Stomach (tissue), 9 donors: ENCODE data around the gene TRHDE. TPM values are rescaled to one million over a fixed set of nuclear protein-coding genes. Genes with fewer than 3 reads are reported as not detected.

Experiments
- DNase-seq, 2 donors: peaks; one replicate each; pipeline versions ENCODE4 v3.0.0 to v3.0.0-alpha.2; 2013 to 2019
- H3K27ac ChIP-seq, 5 donors: fragments of 200-600 bp in 4 of 5; sonication (generic) in 4 of 5; one replicate each; pipeline ENCODE4 v1.5.1; 2013 to 2019; ENCODE audit warnings: mild to moderate bottlenecking in 1 of 5, moderate library complexity in 1 of 5
- H3K27me3 ChIP-seq, 3 donors: fragments of 200-600 bp; sonication (generic); one replicate each; pipeline ENCODE4 v1.5.1; 2017 to 2019; ENCODE audit warnings: mixed run types in 1 of 3
- H3K36me3 ChIP-seq, 4 donors: fragments of 200-600 bp; sonication (generic); 1 replicate in 3 of 4; 2 replicates in 1 of 4; pipeline ENCODE4 v1.5.1; 2016 to 2019
- H3K4me1 ChIP-seq, 4 donors: fragments of 200-600 bp; sonication (generic); one replicate each; pipeline ENCODE4 v1.5.1; 2016 to 2019
- H3K4me3 ChIP-seq, 4 donors: fragments of 200-600 bp; sonication (generic) in 3 of 4; one replicate each; pipeline ENCODE4 v1.5.1; 2016 to 2019; ENCODE audit warnings: mild to moderate bottlenecking in 1 of 4
- H3K9me3 ChIP-seq, 4 donors: fragments of 200-600 bp; sonication (generic); one replicate each; pipeline ENCODE4 v1.5.1; 2016 to 2019
- CTCF ChIP-seq, 7 experiments: fragments of 450-650 bp in 4 of 7; fragments of 200-600 bp in 3 of 7; sonication (generic) in 3 of 7; IDR thresholded peaks; one replicate each; pipeline ENCODE4 v1.5.1; 2016 to 2019; ENCODE audit warnings: antibody characterized with exemption in 7 of 7, control low read depth in 2 of 7, mild to moderate bottlenecking in 1 of 7
- EP300 ChIP-seq: sonication (generic); formaldehyde crosslinking; IDR thresholded peaks from one replicate; pipeline ENCODE4 v1.6.1; 2017; ENCODE audit warnings: antibody characterized with exemption
- POLR2A ChIP-seq, 4 donors: fragments of 450-650 bp; IDR thresholded peaks; one replicate each; pipeline ENCODE4 v1.6.1; 2016; ENCODE audit warnings: antibody characterized with exemption in 4 of 4, control low read depth in 2 of 4, mild to moderate bottlenecking in 1 of 4, moderate library complexity in 1 of 4
- POLR2AphosphoS5 ChIP-seq, 3 donors: sonication (generic); formaldehyde crosslinking; IDR thresholded peaks; one replicate each; pipeline ENCODE4 v1.6.1; 2016; ENCODE audit warnings: antibody characterized with exemption in 3 of 3
- WGBS, 5 donors: extraction: QIAGEN DNeasy Blood & Tissue Kit in 3 of 5; methylation state at CpG; one replicate each; pipeline versions ENCODE4 v1.1.5 to v1.1.7; 2013 to 2018; 5-methylcytosine and 5-hydroxymethylcytosine counted together
- intact Hi-C: fragments of 100-400 bp; cut with DNase I; formaldehyde crosslinking; loops from one replicate; pipeline ENCODE4 v1.15.1; 2023; ENCODE audit warnings: low total_unique reads
- polyA plus RNA-seq, 3 donors: library from polyadenylated mRNA; stranded (reverse); fragments of 200-250 nt; gene quantifications; one replicate each; pipeline ENCODE4 v1.2.3, GENCODE V29; 2013
- total RNA-seq, 5 donors: library from RNA; depleted of rRNA; stranded (reverse); fragments of >200 nt; gene quantifications; one replicate each; pipeline versions ENCODE4 v1.1.0 to v1.2.3, GENCODE V29; 2014 to 2016
- donor health status: healthy with polysubstance abuse.
- donor health status: Bipolar disorder and iron deficiency.
- donor health status: healthy.

The TRHDE gene
- total and polyA plus RNA-seq, 8 donors, result 0.13 to 75.3 (median 3.2) TPM

DNA sequence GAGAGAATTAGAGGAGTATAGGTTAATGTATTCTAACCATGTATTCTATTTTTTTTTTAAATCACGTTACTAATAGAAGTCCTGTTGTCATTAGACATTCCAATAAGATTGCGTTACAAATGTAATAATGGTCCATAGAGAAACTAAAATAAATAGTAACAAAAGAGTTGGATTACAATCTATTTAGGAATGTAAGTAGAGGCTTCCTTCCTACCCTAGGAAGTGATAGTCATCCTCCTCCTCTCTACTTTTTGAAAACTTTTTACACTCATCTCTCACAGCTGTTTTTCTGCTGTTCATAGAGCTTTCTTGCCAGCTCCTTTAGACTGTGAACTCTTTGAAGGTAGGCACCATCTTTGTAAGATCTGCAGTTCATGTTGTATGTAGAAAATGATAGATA is 23.6 kb downstream of the TRHDE start:
- H3K9me3 ChIP-seq, result no peaks in the 10 kb centered on the region
- 76 to 83% (median 79%) methylated on average over 2 of the region's 2 CpGs for WGBS, 5 donors

GRCh38 chr12:72296389-72296788 is 24.2 kb downstream of the TRHDE start:
- H3K27ac ChIP-seq, result no peak overlapping the region
- H3K4me1 ChIP-seq, result no peaks in the 10 kb centered on the region
- WGBS, 5 donors, result 36 to 66% (median 58%) methylated on average over 2 of the region's 2 CpGs
- intact Hi-C loops, result no loop called here
- peaks cover 0 to 9% (median 0%) of the 10 kb centered on the region in 3 donors for H3K27me3 ChIP-seq
- no peak for DNase-seq
- no peak overlapping the region for H3K4me3 ChIP-seq
- no peak for TF ChIP-seq CTCF (IDR thresholded peaks at IDR 0.05)
- TF ChIP-seq POLR2AphosphoS5 (IDR thresholded peaks at IDR 0.05), result no peak
- TF ChIP-seq EP300, result no peak
- no peak for TF ChIP-seq POLR2A (IDR thresholded peaks at IDR 0.05)
- no peaks in the 10 kb centered on the region for H3K9me3 ChIP-seq
- no peaks in the 10 kb centered on the region for H3K36me3 ChIP-seq

More for the DNA sequence above, 23.6 kb downstream of the TRHDE start:
- DNase-seq, result no peak
- no peak for TF ChIP-seq POLR2A (IDR thresholded peaks at IDR 0.05)
- TF ChIP-seq POLR2AphosphoS5 (IDR thresholded peaks at IDR 0.05), result no peak
- TF ChIP-seq EP300, result no peak
- no peak for TF ChIP-seq CTCF (IDR thresholded peaks at IDR 0.05)
- no peak overlapping the region for H3K27ac ChIP-seq
- H3K27me3 ChIP-seq, result peaks cover 0 to 9% (median 0%) of the 10 kb centered on the region in 3 donors
- no peak overlapping the region for H3K4me3 ChIP-seq
- no peaks in the 10 kb centered on the region for H3K4me1 ChIP-seq
- H3K36me3 ChIP-seq, result no peaks in the 10 kb centered on the region
- intact Hi-C loops, result no loop called here

DNA sequence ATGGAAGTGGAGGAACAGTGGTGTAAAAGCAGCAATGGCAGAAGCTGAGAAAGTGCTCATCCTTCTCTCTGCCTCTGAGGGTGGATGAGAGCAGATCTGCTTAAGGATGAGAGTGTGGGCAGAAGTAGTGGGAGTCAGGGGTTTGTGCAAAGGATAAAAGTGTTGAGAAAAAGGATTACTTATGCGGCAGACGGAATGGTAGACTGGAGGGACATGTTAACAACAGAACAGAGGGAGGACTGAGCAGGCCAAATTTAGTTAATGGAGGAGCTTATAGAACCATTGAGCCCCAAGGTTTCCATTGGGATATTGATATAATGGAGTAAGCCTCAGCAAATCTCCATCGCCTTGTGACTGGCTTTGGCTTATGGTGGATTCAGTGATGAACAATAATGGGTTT is 25.5 kb downstream of the TRHDE start:
- WGBS, 5 donors, result 55 to 71% (median 62%) methylated on average over 3 of the region's 3 CpGs
- TF ChIP-seq EP300, result no peak
- TF ChIP-seq POLR2AphosphoS5 (IDR thresholded peaks at IDR 0.05), result no peak
- TF ChIP-seq CTCF (IDR thresholded peaks at IDR 0.05), result no peak
- no peak for TF ChIP-seq POLR2A (IDR thresholded peaks at IDR 0.05)
- H3K9me3 ChIP-seq, result no peaks in the 10 kb centered on the region
- H3K4me1 ChIP-seq, result no peaks in the 10 kb centered on the region
- H3K36me3 ChIP-seq, result no peaks in the 10 kb centered on the region
- intact Hi-C loops, result no loop called here
- H3K27ac ChIP-seq, result no peak overlapping the region
- no peak overlapping the region for H3K4me3 ChIP-seq
- DNase-seq, result no peak
- H3K27me3 ChIP-seq, result peaks cover 0 to 9% (median 0%) of the 10 kb centered on the region in 3 donors

DNA sequence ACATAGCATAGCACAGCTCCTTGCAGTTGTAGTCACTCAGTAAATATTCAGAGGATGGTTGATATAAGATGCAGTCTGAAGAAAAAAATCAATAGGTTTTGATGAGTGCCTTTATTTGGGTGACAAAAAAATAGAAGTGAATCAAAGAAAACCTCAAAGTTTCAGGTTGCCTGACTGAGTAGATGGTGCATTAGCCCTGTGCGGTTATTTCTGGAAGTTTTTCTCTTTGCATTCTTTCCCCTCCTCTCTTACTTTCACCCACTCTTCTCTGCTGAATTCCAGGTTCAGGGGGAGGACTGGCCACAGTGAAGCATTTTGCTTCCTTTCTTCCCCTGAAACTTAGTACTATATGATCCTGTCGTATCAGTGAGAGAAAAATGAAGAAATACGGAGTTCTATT is 28.6 kb downstream of the TRHDE start:
- Histone ChIP-seq H3K27ac (no peak overlapping the region), H3K4me3 (no peak overlapping the region), H3K36me3 (no peaks in the 10 kb centered on the region), H3K27me3 (no peaks in the 10 kb centered on the region), H3K9me3 (no peaks in the 10 kb centered on the region), H3K4me1 (no peaks in the 10 kb centered on the region)
- TF ChIP-seq POLR2AphosphoS5 (IDR thresholded peaks at IDR 0.05), result no peak
- no peak for TF ChIP-seq EP300
- no peak for TF ChIP-seq POLR2A (IDR thresholded peaks at IDR 0.05)
- TF ChIP-seq CTCF (IDR thresholded peaks at IDR 0.05), result no peak
- no peak for DNase-seq
- intact Hi-C loops, result no loop called here
- WGBS, 5 donors, result 85 to 94% (median 91%) methylated on average over 3 of the region's 3 CpGs
